ENCODE measurements around the gene NATD1.

NATD1 gene

DNA sequence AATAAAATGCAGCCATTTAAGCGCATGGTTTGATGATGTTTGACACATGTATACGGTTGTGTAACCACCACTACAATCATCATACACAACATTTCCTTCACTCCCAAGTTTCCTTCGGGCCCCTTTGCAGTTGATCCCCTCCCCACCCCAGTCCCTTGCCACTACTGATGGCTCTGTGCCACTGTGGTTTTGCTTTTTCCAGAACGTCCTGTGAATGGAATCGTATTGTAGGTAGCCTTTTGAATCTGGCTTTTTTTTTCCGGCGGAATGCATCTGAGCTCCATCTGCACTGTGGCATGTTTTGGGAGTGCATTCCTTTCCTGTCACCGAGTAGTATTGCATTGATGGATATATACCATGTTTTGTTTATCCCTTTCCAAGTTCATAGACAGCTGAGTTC lies 16.2 kb upstream of the NATD1 start:
- no peak for TF ChIP-seq CTCF (IDR thresholded peaks at IDR 0.05; ENCODE audit: low read depth, low read length, missing control alignments)
- in situ Hi-C loops (cut with HindIII; ENCODE audit: low sequenced_read_pairs): no loop called here
- no peak for DNase-seq (ENCODE audit: low read depth)
- no peak overlapping the region for H3K4me3 ChIP-seq (ENCODE audit: low read depth, low read length)

DNA sequence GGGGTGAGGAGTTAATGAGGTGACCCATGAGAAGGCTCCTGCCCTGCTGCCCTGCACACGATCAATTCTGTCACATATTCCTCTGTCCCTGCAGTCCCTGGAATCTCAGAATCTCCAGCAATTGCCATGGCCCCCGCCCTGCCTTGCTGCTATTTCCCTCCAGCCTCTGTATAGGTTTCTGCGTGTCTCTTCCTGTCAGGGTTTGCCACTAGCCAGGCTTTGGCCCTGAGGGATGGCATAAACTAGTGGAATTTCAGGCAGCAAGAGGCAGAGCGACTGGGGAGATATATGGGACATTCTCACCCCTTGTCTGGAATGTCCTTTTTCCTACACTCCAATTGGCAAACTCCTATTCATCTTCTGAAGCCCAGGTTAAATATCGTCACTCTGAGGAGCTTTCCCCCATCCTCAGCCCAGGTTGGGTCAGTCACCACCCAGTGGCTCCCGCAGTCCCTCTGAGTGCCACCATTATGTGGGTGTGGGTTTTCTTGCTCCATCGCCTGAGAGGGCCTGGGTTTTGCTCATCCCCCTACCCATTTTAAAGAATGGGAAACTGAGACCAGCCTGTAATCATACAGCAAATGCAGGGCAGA lies 15.5 kb upstream of the NATD1 start:
- H3K4me3 ChIP-seq (ENCODE audit: low read depth, low read length): no peak overlapping the region
- DNase-seq (ENCODE audit: low read depth): no peak
- TF ChIP-seq CTCF (IDR thresholded peaks at IDR 0.05; ENCODE audit: low read depth, low read length, missing control alignments): no peak
- in situ Hi-C loops (cut with HindIII; ENCODE audit: low sequenced_read_pairs): no loop called here

DNA sequence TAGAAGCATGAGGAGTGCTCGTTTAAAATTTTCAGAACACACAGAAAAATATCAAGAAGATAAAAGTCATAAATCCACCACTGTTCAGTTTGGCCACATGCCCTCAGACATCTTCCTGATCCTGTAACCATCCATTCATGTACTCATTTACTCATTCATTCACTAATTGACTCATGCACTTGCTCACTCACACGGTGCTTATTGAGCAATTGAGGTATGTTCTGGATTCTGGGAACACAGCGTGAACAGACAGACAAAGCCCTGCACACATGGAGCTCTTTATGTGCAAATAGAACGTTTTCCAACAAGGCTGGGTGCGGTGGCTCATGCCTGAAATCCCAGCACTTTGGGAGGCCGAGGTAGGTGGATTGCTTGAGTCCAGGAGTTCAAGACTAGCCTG lies 10.2 kb upstream of the NATD1 start:
- peak; percentile 47 for DNase-seq (ENCODE audit: low read depth)
- no peak overlapping the region for H3K4me3 ChIP-seq (ENCODE audit: low read depth, low read length)
- in situ Hi-C loops (cut with HindIII; ENCODE audit: low sequenced_read_pairs): no loop called here
- TF ChIP-seq CTCF (IDR thresholded peaks at IDR 0.05; ENCODE audit: low read depth, low read length, missing control alignments): no peak

DNA sequence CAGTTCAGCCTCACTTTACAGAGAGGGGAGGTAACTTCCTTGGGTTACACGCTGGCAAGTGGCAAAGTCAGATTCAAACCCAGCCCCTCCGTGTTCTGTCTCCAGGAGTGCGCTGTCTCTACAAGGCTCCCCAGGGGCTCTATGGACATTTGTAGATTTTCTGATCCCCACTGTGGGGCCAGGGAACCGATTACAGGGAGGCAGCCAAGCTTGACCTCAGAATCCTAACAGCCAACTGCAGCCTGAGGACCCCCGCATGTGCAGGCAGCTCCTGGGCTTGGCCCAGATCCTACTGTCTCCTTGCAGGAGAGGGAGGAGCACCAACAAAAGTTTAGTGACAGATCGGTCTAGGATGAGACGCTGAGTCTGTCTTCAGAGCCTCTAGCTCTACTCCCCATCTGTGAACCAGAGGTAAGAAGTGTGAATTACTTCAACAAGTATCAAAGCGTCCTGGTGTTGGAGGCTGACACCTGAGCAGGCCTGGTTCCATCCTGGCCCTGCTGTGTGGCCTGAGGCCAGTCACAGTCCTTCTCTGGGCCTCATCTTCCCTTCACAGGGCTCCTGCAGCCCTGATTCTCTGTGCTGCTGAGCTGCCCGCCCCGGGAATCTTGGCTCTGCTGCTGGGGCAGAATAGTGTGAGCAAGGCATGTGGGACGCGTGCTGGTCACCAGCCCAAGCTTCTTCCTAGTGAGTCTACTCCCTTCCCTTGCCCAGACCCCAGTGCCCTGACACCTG lies 9.2 kb upstream of the NATD1 start:
- H3K4me3 ChIP-seq (ENCODE audit: low read depth, low read length): no peak overlapping the region
- DNase-seq (ENCODE audit: low read depth): no peak
- TF ChIP-seq CTCF (IDR thresholded peaks at IDR 0.05; ENCODE audit: low read depth, low read length, missing control alignments): no peak
- in situ Hi-C loops (cut with HindIII; ENCODE audit: low sequenced_read_pairs): no loop called here

DNA sequence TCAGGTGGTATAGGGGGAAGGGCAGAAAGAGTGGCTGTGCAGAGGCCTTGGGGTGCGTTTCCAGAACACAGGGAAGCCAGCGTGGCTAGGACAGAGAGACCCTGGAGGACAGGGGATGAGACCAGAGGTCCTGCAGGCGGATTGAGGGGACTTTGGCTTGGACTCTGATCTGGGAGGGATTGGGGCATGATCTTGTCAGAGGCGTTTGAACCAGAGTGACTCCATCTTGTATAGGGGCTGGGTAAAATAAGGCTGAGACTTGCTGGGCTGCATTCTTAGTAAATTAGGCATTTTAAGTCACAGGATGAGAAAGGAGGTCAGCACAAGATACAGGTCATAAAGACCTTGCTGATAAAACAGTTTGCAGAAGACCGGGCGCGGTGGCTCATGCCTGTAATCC lies 5.4 kb upstream of the NATD1 start:
- H3K4me3 ChIP-seq (ENCODE audit: low read depth, low read length): no peak overlapping the region
- TF ChIP-seq CTCF (IDR thresholded peaks at IDR 0.05; ENCODE audit: low read depth, low read length, missing control alignments): no peak
- in situ Hi-C loops (cut with HindIII; ENCODE audit: low sequenced_read_pairs): no loop called here
- DNase-seq (ENCODE audit: low read depth): no peak

DNA sequence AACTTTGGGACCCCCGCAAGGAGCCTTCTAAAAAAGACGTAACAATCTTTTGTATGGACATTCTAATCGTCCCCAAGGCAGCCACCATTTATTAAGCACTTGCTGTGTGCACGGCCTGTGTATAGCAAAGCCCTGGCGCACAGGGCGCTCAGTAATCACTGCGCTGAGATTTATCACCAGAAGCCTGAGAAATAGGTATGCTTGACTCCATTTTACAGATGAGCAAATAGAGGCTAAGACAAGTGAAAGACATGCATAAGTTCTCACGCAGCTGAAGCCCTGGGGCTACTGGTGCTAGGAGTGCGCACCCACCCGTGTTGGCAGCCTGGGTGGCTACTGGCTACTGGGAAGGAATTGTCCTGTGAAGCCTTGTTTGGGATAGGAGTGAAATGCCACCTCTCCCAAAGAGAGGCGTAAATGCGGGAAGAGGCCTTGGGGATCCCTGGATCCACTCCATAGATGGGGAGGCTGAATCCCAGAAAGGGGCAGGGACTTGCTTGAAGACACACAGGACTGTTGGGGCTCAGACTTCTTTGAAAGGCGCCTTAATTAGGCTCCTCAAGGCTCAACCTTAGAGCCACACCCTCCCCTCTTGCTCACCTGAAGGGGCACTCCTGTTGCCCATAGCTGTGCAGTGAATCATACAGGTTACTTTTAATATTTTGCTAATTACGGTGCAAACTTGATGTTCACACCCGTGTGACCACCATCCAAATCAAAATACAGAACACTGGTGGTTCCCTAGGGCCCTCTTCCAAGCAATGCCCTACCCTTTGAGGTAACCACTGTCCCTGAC lies 634 bp upstream of the NATD1 start:
- DNase-seq (ENCODE audit: low read depth): no peak
- TF ChIP-seq CTCF (IDR thresholded peaks at IDR 0.05; ENCODE audit: low read depth, low read length, missing control alignments): no peak
- H3K4me3 ChIP-seq (ENCODE audit: low read depth, low read length): peak overlapping the region; percentile 61
- in situ Hi-C loops (cut with HindIII; ENCODE audit: low sequenced_read_pairs): no loop called here
